ENCODE measurements around the gene KLHL17.

GRCh38 chr1:910881-911721 lies 49.3 kb upstream of the KLHL17 start:
- TF ChIP-seq CTCF (IDR thresholded peaks at IDR 0.05; ENCODE audit: insufficient read depth, low read length): no peak
- no peak for TF ChIP-seq POLR2AphosphoS5 (IDR thresholded peaks at IDR 0.05; ENCODE audit: low read depth)
- TF ChIP-seq SPI1 (IDR thresholded peaks at IDR 0.05; ENCODE audit: borderline replicate concordance, low read depth): no peak

Measured in HL-60 (cell line).